ACHN (cell line): ENCODE results near the gene PHF19.

Experiments used
- DNase-seq: peaks from one replicate; pipeline ENCODE4 v3.0.0-alpha.2; 2015
- in situ Hi-C: cut with HindIII; loops from 2 replicates; pipeline ENCODE4 v1.10.0; 2017; ENCODE audit warnings: low sequenced_read_pairs, low pct_ligation_motif_present, low pct_unique_long_range_greater_than_20kb

The PHF19 gene

DNA sequence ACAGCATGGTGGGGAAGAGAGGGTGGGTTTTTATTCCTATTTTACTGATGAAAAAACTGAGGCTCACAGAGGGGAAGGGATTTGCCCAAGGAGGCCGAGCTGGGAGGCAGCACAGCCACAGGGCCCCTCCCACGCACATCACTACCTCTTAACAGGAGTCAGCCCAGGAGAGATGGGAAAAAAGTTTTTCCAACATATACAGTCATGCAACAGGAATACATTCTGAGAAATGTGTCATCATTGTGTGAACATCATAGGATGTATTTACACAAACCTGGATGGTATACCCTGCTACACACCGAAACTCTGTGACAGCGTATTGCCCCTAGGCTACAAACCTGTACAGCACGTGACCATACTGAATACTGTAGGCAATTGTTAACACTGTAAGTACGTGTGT, 38.0 kb upstream of the PHF19 start:
- in situ Hi-C loops, result no loop called here

DNA sequence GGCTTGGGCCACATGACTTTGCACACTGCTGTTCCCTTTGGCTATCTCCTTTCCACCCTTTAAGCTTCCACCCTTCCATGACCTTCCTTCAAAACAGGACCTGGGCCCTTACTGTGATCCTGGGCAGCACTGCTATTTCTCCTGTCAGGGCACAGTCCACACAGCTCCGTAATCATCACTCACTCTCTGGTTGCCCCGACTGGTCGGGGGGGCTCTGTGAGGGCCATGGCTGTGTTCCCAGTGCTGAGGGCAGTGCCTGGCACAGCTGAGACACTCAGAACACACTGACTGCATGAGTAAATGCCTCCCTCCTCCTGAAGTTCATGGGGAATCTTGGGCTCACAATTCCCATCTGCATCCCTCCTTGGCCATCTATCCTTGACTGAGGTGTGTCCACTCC, 37.4 kb upstream of the PHF19 start:
- DNase-seq, result no peak
- in situ Hi-C loops, result no loop called here

More for the DNA sequence above, 38.0 kb upstream of the PHF19 start:
- DNase-seq, result no peak

DNA sequence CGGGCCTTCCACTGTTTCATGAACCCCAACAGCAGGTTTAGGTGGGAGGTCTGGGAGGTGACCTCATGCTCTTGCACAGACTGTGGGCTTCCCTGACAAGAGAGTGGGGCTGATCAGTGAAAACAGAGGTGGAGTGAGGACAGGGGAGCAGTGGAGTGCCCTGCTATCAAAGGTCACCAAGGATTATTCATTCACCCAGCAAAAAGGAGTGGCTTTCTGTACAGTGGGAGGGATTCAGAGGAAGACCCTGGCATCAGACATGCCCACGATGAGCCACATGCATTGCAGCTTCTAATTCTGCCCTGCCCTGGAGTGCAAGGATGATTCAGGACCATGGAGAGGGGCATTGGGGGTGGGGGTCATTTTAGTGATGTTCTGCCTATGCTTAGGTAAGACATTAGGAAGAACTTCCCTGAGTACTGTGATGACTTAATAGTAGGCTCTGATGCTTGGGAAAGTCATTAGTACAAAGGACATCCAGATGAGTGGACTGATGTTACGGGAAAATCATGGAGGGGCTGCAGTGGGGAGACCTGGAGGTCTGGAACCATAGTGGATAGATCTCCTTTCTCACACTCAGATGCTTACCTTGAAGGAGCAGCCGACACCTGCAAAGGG, 36.8 kb upstream of the PHF19 start:
- peak; percentile 18 for DNase-seq
- in situ Hi-C loops, result no loop called here

DNA sequence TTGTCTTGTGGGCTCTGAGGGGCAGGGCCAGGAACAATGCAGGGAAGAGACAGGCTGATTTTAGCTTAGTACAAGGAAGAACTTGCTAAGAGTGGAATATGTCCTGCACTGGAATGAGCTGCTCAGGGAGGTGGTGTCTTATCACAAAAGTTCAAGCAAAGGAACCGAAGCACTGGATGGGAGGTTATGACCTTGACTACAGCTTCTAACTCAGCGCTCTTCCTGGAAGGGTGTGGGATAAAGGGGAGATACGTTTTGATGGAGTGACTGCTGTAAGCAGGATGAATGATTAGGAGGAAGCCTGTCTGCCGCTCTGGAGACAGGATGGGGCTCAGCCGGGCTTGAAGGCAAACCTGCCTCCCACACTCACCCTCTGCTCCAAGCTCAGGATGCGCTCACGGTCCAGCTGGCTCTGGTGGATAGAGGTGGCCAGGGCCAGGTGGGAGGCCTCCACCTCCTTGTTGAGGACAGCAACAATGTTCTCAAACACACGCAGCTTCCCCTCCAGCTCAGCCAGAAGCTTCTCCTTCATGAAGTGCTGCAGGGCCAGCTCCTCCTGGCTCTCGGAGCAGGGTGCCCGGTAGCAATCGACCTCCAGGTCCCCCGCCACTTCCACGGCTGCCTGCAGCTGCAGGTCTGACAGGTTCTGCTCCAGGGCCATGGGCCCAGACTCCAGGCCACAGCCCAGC, 36.1 kb upstream of the PHF19 start:
- in situ Hi-C loops, result no loop called here
- DNase-seq, result no peak

DNA sequence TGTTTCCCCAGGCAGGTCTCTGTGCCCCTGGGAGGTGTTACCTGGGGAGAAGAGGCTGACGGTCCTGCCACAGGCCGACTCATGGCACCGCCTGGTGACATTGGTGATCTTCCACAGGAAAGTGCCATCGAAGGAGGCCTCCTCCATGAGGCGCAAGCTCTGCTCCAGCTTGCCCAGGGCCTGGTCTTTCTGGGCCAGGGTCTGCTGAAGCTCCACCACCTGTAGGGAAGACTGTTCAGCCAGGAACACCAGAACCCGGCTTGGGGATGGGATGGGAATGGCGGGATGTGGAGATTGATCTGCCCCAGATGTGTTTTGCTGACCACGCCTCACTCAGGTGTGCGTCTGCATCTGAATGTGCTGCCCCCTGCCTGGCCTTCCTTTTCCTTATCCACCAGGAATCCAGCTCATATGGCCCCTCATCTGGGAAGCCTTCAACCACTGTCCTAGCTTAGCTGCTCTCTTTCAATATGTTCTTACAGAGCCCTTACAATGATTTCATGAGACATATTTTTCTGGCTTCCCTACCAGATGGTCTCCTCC, 34.4 kb upstream of the PHF19 start:
- DNase-seq, result no peak
- in situ Hi-C loops, result no loop called here

DNA sequence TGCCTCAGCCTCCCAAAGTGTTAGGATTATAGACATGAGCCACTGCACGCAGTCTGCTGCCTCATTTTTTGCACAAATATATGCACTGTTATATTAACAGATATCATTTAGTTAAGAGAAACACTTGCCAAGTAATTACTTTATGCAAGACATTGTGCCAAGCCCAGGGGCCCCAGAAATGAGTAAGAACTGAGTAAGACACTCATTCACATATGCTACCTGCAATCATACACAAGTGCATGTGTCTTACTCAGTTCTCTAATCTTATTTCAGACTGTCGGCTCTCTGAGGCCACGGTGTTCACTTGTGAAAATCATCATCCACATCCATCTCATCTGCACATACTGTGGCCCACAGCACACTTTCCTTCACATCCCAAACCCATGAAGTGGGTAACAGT, 33.7 kb upstream of the PHF19 start:
- in situ Hi-C loops, result no loop called here
- no peak for DNase-seq

DNA sequence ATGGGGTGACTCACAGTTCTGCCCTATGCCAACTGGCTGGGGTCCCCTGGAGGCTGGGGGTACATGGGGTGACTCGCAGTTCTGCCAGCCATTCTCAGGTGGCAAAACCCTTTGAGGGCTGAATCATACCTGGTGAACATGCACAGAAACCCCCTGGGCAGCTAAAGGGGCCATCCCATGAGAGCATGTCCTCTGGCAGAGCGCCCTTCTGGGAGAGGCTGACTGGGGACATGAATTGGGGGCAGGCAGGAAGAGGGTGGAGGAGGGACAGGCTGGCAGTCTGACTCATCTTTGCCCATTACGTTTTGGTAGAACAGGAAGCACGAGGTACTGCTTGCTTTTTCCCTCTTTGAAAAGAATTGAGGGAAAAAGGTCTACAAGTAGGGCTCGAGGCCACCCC, 32.9 kb upstream of the PHF19 start:
- in situ Hi-C loops, result no loop called here
- no peak for DNase-seq

DNA sequence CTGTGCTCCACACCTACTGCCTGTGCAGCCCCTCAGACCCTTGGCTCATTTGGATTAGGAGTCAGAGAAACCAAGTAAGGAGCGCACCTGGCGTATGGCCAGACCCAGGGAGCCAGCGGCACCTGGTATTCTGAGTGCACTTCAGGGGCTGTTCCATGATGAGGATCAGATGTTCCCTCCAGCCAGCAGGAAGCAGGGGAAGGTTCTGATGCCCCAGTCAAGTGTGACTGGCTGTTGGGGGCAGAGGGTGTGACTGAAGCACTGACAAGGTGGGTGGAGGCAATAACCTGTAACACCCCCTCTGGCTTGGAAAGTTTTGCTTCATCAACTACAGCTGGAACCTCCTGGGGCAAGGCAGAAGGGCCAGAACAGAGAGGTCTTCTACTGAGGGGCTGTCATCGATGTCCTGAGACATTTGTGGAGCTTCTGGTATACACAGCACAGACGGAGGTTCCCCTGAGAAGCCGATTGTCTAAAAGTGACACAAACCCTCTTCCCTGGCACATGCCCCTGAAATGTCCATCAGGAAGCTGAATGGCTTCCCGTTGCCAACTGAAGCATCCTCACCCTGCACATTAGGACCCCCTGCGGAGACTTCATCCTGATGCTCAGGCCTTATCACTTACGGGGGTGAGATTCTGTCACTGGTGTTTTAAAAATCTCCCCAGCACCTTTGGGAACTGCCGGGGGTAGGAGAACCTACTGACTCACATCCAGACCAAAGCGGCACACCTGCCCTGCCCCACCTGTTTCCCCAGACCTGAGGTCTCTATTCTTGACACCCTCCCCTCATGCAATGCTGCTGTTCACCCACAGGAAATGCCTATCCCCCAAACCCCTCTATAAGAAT, 28.6 kb upstream of the PHF19 start:
- in situ Hi-C loops, result no loop called here
- no peak for DNase-seq

DNA sequence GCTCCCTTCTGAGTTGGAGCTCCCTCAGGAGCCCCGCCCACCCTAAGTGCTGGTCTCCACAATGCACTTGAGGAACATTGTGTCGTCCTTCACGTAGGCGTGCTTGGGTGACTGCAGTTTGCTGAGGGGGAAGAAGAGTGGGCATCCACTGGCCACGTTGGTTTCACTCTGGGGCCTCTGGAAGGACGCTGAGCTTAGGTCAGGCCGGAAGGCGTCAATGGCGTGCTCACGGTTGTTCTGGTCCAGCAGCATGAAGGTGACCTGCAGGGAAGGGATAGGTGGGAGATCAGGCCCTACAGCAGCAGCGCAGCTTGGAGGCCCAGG, 28.0 kb upstream of the PHF19 start:
- in situ Hi-C loops, result no loop called here
- DNase-seq, result no peak

DNA sequence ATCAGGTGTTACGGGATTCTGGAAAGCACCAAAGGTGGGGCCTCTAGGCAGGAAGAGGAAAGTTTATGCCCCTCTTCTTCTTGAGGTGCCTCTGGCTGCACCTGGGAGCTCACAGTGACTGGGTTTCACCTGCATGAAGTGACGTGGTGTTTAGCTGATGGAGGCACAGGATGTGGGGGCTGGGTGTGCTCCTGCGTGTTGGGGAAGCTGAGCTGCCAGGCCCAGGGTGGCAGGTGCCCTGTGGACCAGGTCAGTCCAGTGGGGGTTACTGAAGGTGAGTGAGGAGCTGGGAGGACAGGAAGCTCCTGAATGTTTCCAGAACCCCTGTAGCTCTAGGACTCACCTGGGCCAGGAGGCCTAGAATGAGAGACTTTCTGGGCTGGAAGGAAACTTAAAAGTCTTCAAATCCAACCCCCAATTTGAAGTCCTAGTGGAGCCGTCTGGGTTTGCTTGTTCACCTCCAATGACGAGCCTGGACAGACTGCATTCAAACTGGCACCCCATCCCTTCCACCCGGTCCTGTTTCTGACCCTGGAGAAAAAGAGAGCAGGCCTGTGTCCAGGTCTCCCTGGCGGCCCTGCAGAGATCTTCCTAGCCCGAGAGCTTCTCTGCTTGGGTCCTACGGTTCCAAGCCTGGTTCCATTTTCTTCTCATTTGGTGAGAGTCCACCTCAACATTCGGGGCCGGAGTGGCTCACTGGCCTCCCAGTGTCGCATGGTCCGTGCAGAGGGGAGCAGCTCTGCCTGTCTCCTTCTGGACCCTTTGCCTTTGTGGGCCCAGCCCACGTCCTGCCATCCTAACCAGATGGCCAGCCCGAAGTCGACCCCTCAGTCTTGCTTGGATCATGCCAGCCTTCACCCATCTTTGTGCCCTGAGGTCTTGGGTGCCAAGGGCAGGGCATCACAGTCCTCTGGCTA, 27.3 kb upstream of the PHF19 start:
- DNase-seq, result no peak
- in situ Hi-C loops, result no loop called here

DNA sequence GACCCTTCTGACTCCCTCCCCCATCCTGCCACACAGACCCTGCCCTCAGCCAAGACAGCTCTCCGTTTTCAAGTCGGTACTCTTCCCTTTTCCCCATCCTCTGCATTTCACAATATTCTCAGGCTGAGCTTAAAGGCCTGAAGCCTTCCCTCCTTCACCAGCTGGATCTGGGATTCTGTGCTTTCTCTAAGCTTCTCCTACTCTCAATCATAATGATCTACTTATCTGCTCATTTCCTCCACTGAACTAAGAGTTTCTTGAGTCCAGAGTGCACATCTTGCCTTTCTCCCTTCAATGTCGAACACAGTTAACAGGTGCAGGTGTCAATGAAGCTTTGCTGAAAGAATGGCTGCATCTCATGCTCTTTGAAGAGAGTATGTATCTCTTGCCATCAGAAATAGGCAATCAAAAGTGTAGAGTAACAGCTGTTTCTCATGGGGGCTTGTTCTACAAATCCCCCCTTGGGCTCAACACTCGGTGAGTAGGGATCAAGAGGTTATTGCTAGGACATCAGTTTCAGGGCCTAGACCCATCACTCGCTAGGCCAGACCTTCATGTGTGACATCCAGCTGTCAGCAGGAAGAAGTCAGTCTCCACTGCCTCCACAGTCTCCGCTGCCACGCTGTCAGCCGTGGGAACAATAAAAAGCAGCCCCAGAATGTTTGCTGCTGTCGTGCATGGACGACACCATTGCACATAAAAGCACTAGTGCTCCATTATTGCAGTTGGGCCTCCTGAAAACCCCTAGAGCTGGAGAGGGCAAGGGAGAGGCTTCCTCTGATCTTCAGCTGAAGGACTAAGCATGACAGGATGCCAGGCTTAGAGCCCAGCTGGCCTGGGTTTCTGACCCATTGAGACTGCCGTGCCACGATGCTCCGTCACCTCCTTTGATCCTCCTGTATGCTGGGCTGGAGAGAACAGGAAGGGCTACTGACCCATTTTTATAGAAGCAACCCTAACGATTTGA, 25.9 kb upstream of the PHF19 start:
- in situ Hi-C loops, result no loop called here
- DNase-seq, result no peak

DNA sequence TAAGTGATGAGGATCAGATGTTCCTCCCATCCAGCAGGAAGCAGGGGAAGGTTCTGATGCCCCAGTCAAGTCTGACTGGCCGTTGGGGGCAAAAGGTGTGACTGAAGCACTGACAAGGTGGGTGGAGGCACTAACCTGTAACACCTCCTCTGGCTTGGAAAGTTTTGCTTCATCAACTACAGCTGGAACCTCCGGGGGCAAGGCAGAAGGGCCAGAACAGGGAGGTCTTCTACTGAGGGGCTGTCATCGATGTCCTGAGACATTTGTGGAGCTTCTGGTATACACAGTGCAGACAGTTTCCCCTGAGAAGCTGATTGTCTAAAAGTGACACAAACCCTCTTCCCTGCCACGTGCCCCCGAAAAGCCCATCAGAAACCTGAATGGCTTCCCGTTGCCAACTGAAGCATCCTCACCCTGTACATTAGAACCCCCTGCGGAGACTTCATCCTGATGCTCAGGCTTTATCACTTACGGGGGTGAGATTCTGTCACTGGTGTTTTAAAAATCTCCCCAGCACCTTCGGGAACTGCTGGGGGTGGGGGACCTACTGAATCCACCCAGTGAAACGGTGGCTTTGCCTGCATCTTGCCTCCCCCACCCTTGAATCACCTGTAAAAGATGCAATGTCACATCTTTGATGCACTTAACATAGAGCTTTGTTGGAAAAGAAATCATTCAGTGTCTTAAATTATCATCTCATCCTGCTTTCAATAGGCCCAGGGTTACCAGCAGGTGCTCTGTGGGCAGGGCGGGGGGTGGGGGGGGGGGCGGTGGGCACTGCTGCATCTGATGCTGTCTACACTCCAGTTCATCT, 25.0 kb upstream of the PHF19 start:
- in situ Hi-C loops, result no loop called here
- no peak for DNase-seq

DNA sequence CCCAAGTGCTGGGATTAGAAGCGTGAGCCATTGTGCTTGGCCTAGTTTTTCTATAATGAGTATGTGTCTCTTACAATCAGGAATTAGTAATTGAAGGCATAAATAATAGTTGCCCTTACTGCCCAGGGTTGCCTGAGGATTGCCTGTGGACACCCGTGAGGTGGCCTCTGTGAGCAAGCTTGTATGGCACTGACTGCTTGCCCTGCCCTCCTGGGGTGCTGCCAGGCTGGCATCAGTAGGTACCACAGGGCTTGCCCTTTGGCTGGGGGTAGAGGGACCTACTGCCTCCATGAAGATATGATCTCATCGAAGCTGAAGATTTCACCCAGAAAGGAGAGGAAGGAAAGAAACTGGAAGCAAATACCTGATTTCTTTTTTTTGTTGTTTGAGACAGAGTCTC, 23.8 kb upstream of the PHF19 start:
- in situ Hi-C loops, result no loop called here
- no peak for DNase-seq

DNA sequence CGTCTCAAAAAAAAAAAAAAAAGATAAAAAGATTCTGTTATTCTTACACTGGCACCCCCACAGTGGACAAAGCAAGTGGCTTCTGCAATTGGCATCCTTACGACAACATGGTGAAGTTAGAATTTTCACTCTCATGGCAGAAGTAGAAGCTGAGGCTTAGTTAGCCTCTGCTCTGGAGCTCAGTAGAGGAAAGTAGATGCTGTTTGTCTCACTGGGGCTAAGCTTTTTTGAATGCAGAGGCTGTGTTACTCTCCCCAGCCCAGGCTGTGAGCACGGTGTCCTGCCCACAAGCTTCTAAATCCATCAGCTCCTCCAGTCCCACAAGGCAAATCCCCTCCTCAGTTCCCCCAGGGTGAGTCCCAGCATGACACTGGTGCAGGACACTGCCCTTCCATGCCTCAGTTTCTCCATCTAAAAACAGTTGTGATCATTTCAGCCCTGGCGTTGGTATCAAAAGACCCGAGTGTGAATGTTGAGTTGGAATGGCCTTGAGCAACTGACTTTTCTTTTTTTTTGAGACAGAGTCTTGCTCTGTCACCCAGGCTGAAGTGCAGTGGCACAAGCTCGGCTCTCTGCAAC, 22.6 kb upstream of the PHF19 start:
- DNase-seq, result no peak
- in situ Hi-C loops, result no loop called here

DNA sequence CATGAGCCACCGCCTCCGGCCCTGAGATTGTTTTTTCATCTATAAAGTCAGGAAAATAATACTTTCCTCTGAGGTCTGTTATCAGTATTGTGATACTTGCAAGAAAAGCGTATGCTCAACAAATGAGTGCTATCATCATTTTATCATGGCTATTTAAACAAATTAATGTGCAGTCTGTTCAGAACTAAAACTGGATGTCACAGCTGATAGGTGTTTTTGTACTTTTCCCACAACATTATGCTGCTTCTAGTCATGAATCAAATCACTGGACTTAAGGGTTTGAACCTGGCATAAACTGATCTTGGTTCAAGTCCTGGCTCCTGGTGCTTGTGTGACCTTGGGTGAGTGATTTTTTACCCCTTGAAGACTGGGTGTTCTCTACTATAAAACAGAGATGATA, 21.4 kb upstream of the PHF19 start:
- DNase-seq, result no peak
- in situ Hi-C loops, result no loop called here

DNA sequence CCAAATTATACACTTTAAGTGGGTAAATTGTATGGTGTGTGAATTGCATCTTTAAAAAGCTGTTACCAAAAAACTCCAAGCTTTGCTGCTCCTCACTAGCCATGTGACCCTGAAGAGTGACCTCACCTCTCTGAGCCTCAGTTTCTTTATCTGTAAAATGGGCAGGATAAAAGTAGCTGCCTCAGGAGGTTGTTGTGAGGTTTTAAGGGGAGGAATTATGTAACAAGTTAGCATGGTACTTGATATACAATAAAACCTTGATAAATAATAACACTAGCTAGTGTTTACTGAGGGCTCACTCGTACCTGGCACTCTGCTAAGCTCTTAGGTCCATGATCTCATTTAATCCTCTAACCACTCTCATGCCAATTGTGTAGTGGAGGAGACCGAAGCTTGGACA, 19.0 kb upstream of the PHF19 start:
- DNase-seq, result no peak
- in situ Hi-C loops, result no loop called here
